CD8-positive, alpha-beta memory T cell (primary cell): ENCODE measurements around the gene CDC45. TPM values are rescaled to one million over a fixed set of nuclear protein-coding genes. Genes with fewer than 3 reads are reported as not detected.
A peak's percentile ranks its signal among the peaks of the same experiment; 100 is the strongest.

ENCODE experiments used
- CTCF ChIA-PET: fragments of 350-600 bp; sonication (Branson Sonifier 250); formaldehyde crosslinking; loops from one replicate; lab custom pipeline; 2021; ENCODE audit warnings: antibody characterized with exemption; lab: Charles Lee
- POLR2A ChIA-PET: fragments of 350-600 bp; sonication (Branson Sonifier 250); formaldehyde crosslinking; loops from one replicate; lab custom pipeline; 2021; ENCODE audit warnings: antibody characterized with exemption; lab: Charles Lee
- DNase-seq, 5 donors: peaks; one replicate each; pipeline versions ENCODE4 v3.0.0 to v3.0.0-alpha.2; 2020 to 2022; ENCODE audit warnings: mixed read lengths in 1 of 5
- H3K27ac ChIP-seq: one replicate; pipeline ENCODE4 v1.7.0; 2013; ENCODE audit warnings: low read depth, mild to moderate bottlenecking, low read length, moderate library complexity
- H3K27me3 ChIP-seq: 2 replicates; pipeline ENCODE4 v1.7.0; 2013; ENCODE audit warnings: low read length, mild to moderate bottlenecking; ENCODE audit not compliant: insufficient read depth, poor library complexity, severe bottlenecking
- H3K36me3 ChIP-seq: 2 replicates; pipeline ENCODE4 v1.7.0; 2013; ENCODE audit warnings: mild to moderate bottlenecking, low read length, moderate library complexity; ENCODE audit not compliant: insufficient read depth
- H3K4me1 ChIP-seq: 2 replicates; pipeline ENCODE4 v1.7.0; 2013; ENCODE audit warnings: mild to moderate bottlenecking, low read length, moderate library complexity; ENCODE audit not compliant: insufficient read depth
- H3K4me3 ChIP-seq: 2 replicates; pipeline ENCODE4 v1.7.0; 2013; ENCODE audit warnings: mild to moderate bottlenecking, low read length
- H3K9me3 ChIP-seq: 2 replicates; pipeline ENCODE4 v1.7.0; 2013; ENCODE audit warnings: mild to moderate bottlenecking, low read length
- H3K27ac Mint-ChIP-seq, 8 donors: one replicate each; pipeline ENCODE4 v1.8.0; 2020 to 2021; ENCODE audit warnings: mixed read lengths in 8 of 8, mild to moderate bottlenecking in 6 of 8, inconsistent platforms in 3 of 8, moderate library complexity in 3 of 8
- H3K27me3 Mint-ChIP-seq, 2 donors: one replicate each; pipeline ENCODE4 v1.8.0; 2020 to 2021; ENCODE audit warnings: mixed read lengths in 2 of 2, mild to moderate bottlenecking in 1 of 2, moderate library complexity in 1 of 2
- H3K36me3 Mint-ChIP-seq, 3 donors: one replicate each; pipeline ENCODE4 v1.8.0; 2020 to 2021; ENCODE audit warnings: mixed read lengths in 3 of 3, inconsistent platforms in 1 of 3, mild to moderate bottlenecking in 1 of 3
- H3K4me1 Mint-ChIP-seq, 3 donors: one replicate each; pipeline ENCODE4 v1.8.0; 2020 to 2021; ENCODE audit warnings: mixed read lengths in 3 of 3, inconsistent platforms in 1 of 3, mild to moderate bottlenecking in 1 of 3
- H3K4me3 Mint-ChIP-seq, 7 donors: one replicate each; pipeline ENCODE4 v1.8.0; 2020 to 2021; ENCODE audit warnings: mixed read lengths in 7 of 7, mild to moderate bottlenecking in 6 of 7, moderate library complexity in 4 of 7, inconsistent platforms in 2 of 7
- H3K9me3 Mint-ChIP-seq, 5 donors: one replicate each; pipeline ENCODE4 v1.8.0; 2020 to 2022; ENCODE audit warnings: mixed read lengths in 5 of 5, mild to moderate bottlenecking in 3 of 5, moderate library complexity in 2 of 5, inconsistent platforms in 1 of 5
- polyA plus RNA-seq: library from polyadenylated mRNA; unstranded; fragments of 300-500 nt; fragmentation: Illumina TruSeq; gene quantifications from one replicate; pipeline ENCODE4 v1.2.3, GENCODE V29; 2021
- total RNA-seq, 2 experiments: library from RNA; stranded (reverse); gene quantifications; one replicate each; pipeline ENCODE4 v1.2.3, GENCODE V29; 2021

Gene CDC45
- total and polyA plus RNA-seq, 3 experiments from 2014 or later: 0.17 to 101 (median 99.0) TPM

GRCh38 chr22:19509923-19510322 lies 30.2 kb downstream of the CDC45 start:
- H3K9me3 Mint-ChIP-seq: no peaks in the 10 kb centered on the region
- H3K27me3 Mint-ChIP-seq: no peaks in the 10 kb centered on the region
- no peak for DNase-seq
- Histone ChIP-seq H3K9me3 (no peaks in the 10 kb centered on the region), H3K4me1 (peaks cover 11% of the 10 kb centered on the region), H3K36me3 (no peaks in the 10 kb centered on the region), H3K27me3 (no peaks in the 10 kb centered on the region), H3K27ac (no peak overlapping the region), H3K4me3 (no peak overlapping the region)
- H3K36me3 Mint-ChIP-seq: no peaks in the 10 kb centered on the region
- no peak overlapping the region for H3K4me3 Mint-ChIP-seq
- H3K27ac Mint-ChIP-seq: no peak overlapping the region
- POLR2A ChIA-PET: no interaction called here
- H3K4me1 Mint-ChIP-seq: peaks cover 9 to 12% (median 10%) of the 10 kb centered on the region in 3 donors
- CTCF ChIA-PET: no interaction called here

GRCh38 chr22:19510919-19511341 lies 31.2 kb downstream of the CDC45 start:
- Histone ChIP-seq H3K27me3 (no peaks in the 10 kb centered on the region), H3K4me3 (no peak overlapping the region), H3K9me3 (no peaks in the 10 kb centered on the region), H3K27ac (no peak overlapping the region), H3K36me3 (no peaks in the 10 kb centered on the region), H3K4me1 (peaks cover 1% of the 10 kb centered on the region)
- no peak overlapping the region for H3K4me3 Mint-ChIP-seq
- no peaks in the 10 kb centered on the region for H3K36me3 Mint-ChIP-seq
- ChIA-PET CTCF (no interaction called here), POLR2A (no interaction called here)
- H3K9me3 Mint-ChIP-seq: no peaks in the 10 kb centered on the region
- H3K27me3 Mint-ChIP-seq: no peaks in the 10 kb centered on the region
- H3K4me1 Mint-ChIP-seq: peaks cover 0 to 2% (median 1%) of the 10 kb centered on the region in 3 donors
- no peak for DNase-seq
- no peak overlapping the region for H3K27ac Mint-ChIP-seq

GRCh38 chr22:19513823-19514222 lies 34.1 kb downstream of the CDC45 start:
- Mint-ChIP-seq H3K27ac (no peak overlapping the region), H3K9me3 (no peaks in the 10 kb centered on the region), H3K4me1 (no peaks in the 10 kb centered on the region), H3K4me3 (no peak overlapping the region), H3K27me3 (no peaks in the 10 kb centered on the region), H3K36me3 (no peaks in the 10 kb centered on the region)
- H3K36me3 ChIP-seq: no peaks in the 10 kb centered on the region
- no peaks in the 10 kb centered on the region for H3K4me1 ChIP-seq
- H3K27me3 ChIP-seq: no peaks in the 10 kb centered on the region
- POLR2A ChIA-PET: no interaction called here
- no peak overlapping the region for H3K27ac ChIP-seq
- DNase-seq: no peak
- no peaks in the 10 kb centered on the region for H3K9me3 ChIP-seq
- H3K4me3 ChIP-seq: no peak overlapping the region
- CTCF ChIA-PET: no interaction called here

- no peaks in the 10 kb centered on the region for H3K36me3 ChIP-seq
- CTCF ChIA-PET: no interaction called here
- H3K27ac Mint-ChIP-seq: peak overlapping the region in 1 of 8 donors; percentile 8
Measured at GRCh38 chr22:19514831-19515565, 35.3 kb downstream of the CDC45 start.

GRCh38 chr22:19515654-19516377 lies 36.1 kb downstream of the CDC45 start:
- DNase-seq: no peak
- Mint-ChIP-seq H3K27ac (no peak overlapping the region), H3K4me1 (no peaks in the 10 kb centered on the region), H3K36me3 (no peaks in the 10 kb centered on the region), H3K4me3 (no peak overlapping the region), H3K27me3 (no peaks in the 10 kb centered on the region), H3K9me3 (no peaks in the 10 kb centered on the region)
- CTCF ChIA-PET: no interaction called here
- no peaks in the 10 kb centered on the region for H3K27me3 ChIP-seq
- no peak overlapping the region for H3K4me3 ChIP-seq
- H3K27ac ChIP-seq: no peak overlapping the region
- no peaks in the 10 kb centered on the region for H3K4me1 ChIP-seq
- no peaks in the 10 kb centered on the region for H3K9me3 ChIP-seq
- POLR2A ChIA-PET: no interaction called here
- no peaks in the 10 kb centered on the region for H3K36me3 ChIP-seq

More at GRCh38 chr22:19514831-19515565, 35.3 kb downstream of the CDC45 start:
- no peak overlapping the region for H3K27ac ChIP-seq
- no peak overlapping the region for H3K4me3 Mint-ChIP-seq
- H3K4me1 Mint-ChIP-seq: no peaks in the 10 kb centered on the region
- no peaks in the 10 kb centered on the region for H3K36me3 Mint-ChIP-seq
- H3K27me3 ChIP-seq: no peaks in the 10 kb centered on the region
- no peak overlapping the region for H3K4me3 ChIP-seq
- POLR2A ChIA-PET: no interaction called here
- no peaks in the 10 kb centered on the region for H3K27me3 Mint-ChIP-seq
- H3K9me3 ChIP-seq: no peaks in the 10 kb centered on the region
- H3K4me1 ChIP-seq: no peaks in the 10 kb centered on the region
- no peak for DNase-seq
- no peaks in the 10 kb centered on the region for H3K9me3 Mint-ChIP-seq

GRCh38 chr22:19516378-19517170 lies 36.9 kb downstream of the CDC45 start:
- no peak overlapping the region for H3K4me3 Mint-ChIP-seq
- Histone ChIP-seq H3K4me1 (no peaks in the 10 kb centered on the region), H3K4me3 (no peak overlapping the region), H3K27me3 (no peaks in the 10 kb centered on the region), H3K9me3 (no peaks in the 10 kb centered on the region), H3K27ac (no peak overlapping the region), H3K36me3 (no peaks in the 10 kb centered on the region)
- H3K4me1 Mint-ChIP-seq: no peaks in the 10 kb centered on the region
- ChIA-PET POLR2A (no interaction called here), CTCF (no interaction called here)
- H3K36me3 Mint-ChIP-seq: no peaks in the 10 kb centered on the region
- no peaks in the 10 kb centered on the region for H3K9me3 Mint-ChIP-seq
- H3K27ac Mint-ChIP-seq: no peak overlapping the region
- DNase-seq: no peak
- no peaks in the 10 kb centered on the region for H3K27me3 Mint-ChIP-seq

GRCh38 chr22:19517171-19517500 lies 37.4 kb downstream of the CDC45 start:
- no peak overlapping the region for H3K4me3 ChIP-seq
- H3K9me3 ChIP-seq: no peaks in the 10 kb centered on the region
- no peak overlapping the region for H3K27ac Mint-ChIP-seq
- DNase-seq: no peak
- no peak overlapping the region for H3K4me3 Mint-ChIP-seq
- H3K36me3 Mint-ChIP-seq: no peaks in the 10 kb centered on the region
- CTCF ChIA-PET: no interaction called here
- POLR2A ChIA-PET: no interaction called here
- no peaks in the 10 kb centered on the region for H3K4me1 Mint-ChIP-seq
- no peaks in the 10 kb centered on the region for H3K27me3 Mint-ChIP-seq
- H3K4me1 ChIP-seq: no peaks in the 10 kb centered on the region
- H3K36me3 ChIP-seq: no peaks in the 10 kb centered on the region
- H3K27me3 ChIP-seq: no peaks in the 10 kb centered on the region
- no peak overlapping the region for H3K27ac ChIP-seq
- no peaks in the 10 kb centered on the region for H3K9me3 Mint-ChIP-seq
